ENCODE data around the gene SLC22A16. TPM values are rescaled to one million over a fixed set of nuclear protein-coding genes. Genes with fewer than 3 reads are reported as not detected.

Gene SLC22A16
- total RNA-seq, 4 donors from 2014 or later = 0.27 TPM; not detected in 3

- Histone ChIP-seq H3K27ac (no peak overlapping the region), H3K36me3 (no peaks in the 10 kb centered on the region), H3K4me1 (no peaks in the 10 kb centered on the region), H3K27me3 (no peaks in the 10 kb centered on the region), H3K9me3 (no peaks in the 10 kb centered on the region), H3K4me3 (replicated peaks in 1 of 3) (no peak overlapping the region)
- intact Hi-C loops (cut with DNase I) = no loop called here
- no peak for TF ChIP-seq POLR2A (IDR thresholded peaks at IDR 0.05)
- no peak for DNase-seq
- 91 to 95% methylated on average over 3 of the region's 3 CpGs for WGBS, 2 donors
These were observed 4.6 kb downstream of the SLC22A16 start for GRCh38 chr6:110471726-110472365.

GRCh38 chr6:110468731-110469130 lies 7.7 kb downstream of the SLC22A16 start:
- H3K36me3 ChIP-seq = no peaks in the 10 kb centered on the region
- H3K27me3 ChIP-seq = no peaks in the 10 kb centered on the region
- DNase-seq = no peak
- TF ChIP-seq, protein P1, sequence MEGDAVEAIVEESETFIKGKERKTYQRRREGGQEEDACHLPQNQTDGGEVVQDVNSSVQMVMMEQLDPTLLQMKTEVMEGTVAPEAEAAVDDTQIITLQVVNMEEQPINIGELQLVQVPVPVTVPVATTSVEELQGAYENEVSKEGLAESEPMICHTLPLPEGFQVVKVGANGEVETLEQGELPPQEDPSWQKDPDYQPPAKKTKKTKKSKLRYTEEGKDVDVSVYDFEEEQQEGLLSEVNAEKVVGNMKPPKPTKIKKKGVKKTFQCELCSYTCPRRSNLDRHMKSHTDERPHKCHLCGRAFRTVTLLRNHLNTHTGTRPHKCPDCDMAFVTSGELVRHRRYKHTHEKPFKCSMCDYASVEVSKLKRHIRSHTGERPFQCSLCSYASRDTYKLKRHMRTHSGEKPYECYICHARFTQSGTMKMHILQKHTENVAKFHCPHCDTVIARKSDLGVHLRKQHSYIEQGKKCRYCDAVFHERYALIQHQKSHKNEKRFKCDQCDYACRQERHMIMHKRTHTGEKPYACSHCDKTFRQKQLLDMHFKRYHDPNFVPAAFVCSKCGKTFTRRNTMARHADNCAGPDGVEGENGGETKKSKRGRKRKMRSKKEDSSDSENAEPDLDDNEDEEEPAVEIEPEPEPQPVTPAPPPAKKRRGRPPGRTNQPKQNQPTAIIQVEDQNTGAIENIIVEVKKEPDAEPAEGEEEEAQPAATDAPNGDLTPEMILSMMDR (IDR thresholded peaks at IDR 0.05) = no peak
- 65 to 81% methylated on average over 3 of the region's 3 CpGs for WGBS, 2 donors
- H3K4me1 ChIP-seq = no peaks in the 10 kb centered on the region
- no peaks in the 10 kb centered on the region for H3K9me3 ChIP-seq
- intact Hi-C loops (cut with DNase I) = no loop called here
- H3K4me3 ChIP-seq (replicated peaks in 1 of 3) = no peak overlapping the region
- no peak overlapping the region for H3K27ac ChIP-seq

DNA sequence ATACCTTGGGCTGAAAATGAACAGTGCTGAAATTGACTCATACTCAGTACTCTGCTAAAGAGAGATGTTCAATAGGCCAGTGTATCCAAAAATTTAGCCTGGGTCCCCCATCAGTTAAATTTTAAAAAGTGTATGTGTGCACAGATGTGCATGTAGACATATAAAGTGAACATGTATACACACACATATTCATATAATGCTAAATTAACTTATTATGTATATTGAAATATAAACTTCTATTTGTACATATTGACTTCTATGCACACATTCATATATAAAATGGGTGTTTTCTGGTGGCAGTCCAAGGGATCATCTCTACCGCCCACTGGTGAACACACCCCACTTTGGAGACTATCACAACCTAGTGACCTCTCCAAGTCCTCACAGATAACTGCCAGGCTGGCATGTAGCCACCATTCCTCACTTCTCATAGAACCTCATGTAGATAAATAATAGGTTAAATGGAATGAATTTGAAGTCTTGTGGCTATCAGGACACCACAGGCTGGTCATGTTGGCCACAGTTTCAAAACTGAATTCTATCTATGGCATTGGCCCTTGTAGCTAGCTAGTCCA lies 8.8 kb downstream of the SLC22A16 start:
- TF ChIP-seq, protein P1 (IDR thresholded peaks at IDR 0.05) = no peak
- TF ChIP-seq POLR2A (IDR thresholded peaks at IDR 0.05) = no peak
- H3K27ac ChIP-seq = no peak overlapping the region
- 87 to 90% methylated on average over 1 of the region's 1 CpG for WGBS, 2 donors
- no peaks in the 10 kb centered on the region for H3K9me3 ChIP-seq
- no peaks in the 10 kb centered on the region for H3K27me3 ChIP-seq
- DNase-seq = no peak
- intact Hi-C loops (cut with DNase I) = no loop called here
- no peaks in the 10 kb centered on the region for H3K36me3 ChIP-seq
- no peak overlapping the region for H3K4me3 ChIP-seq (replicated peaks in 1 of 3)
- no peaks in the 10 kb centered on the region for H3K4me1 ChIP-seq

DNA sequence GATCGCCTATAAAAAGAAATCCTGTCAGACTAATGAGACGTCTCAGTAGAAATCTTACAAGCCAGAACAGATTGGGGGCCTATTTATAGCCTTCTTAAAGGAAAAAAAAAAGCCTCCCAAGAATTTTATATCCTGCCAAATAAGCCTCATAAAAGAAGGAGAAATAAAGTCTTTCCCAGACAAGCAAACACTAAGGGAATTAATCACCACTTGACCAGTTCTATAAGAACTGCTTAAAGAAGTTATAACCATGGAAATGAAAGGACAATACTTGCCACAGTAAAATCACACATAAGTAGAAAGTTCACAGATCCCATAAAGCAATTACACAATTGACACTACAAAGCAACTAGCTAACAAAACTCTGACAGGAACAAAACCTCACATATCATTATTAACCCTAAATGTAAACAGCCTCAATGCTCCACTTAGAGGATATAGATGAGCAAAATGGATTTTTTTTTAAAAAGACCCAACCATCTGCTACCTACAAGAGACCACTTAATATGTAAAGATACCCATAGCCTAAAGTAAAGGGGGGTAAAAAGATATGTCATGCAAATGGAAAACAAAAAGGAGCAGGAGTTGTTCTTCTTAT lies 13.4 kb downstream of the SLC22A16 start:
- H3K4me3 ChIP-seq (replicated peaks in 1 of 3) = no peak overlapping the region
- intact Hi-C loops (cut with DNase I) = no loop called here

GRCh38 chr6:110461376-110461775 lies 15.0 kb downstream of the SLC22A16 start:
- Histone ChIP-seq H3K9me3 (no peaks in the 10 kb centered on the region), H3K36me3 (no peaks in the 10 kb centered on the region), H3K27me3 (no peaks in the 10 kb centered on the region), H3K4me3 (replicated peaks in 1 of 3) (no peak overlapping the region), H3K27ac (no peak overlapping the region), H3K4me1 (no peaks in the 10 kb centered on the region)
- DNase-seq = no peak
- TF ChIP-seq, protein P1 (IDR thresholded peaks at IDR 0.05) = no peak
- TF ChIP-seq POLR2A (IDR thresholded peaks at IDR 0.05) = no peak
- intact Hi-C loops (cut with DNase I) = no loop called here
- 89 to 100% methylated on average over 1 of the region's 1 CpG for WGBS, 2 donors

More for the DNA sequence above, 13.4 kb downstream of the SLC22A16 start:
- TF ChIP-seq, protein P1 (IDR thresholded peaks at IDR 0.05) = no peak
- no peak for TF ChIP-seq POLR2A (IDR thresholded peaks at IDR 0.05)
- 75 to 90% methylated on average over 2 of the region's 2 CpGs for WGBS, 2 donors
- H3K9me3 ChIP-seq = no peaks in the 10 kb centered on the region
- no peaks in the 10 kb centered on the region for H3K4me1 ChIP-seq
- H3K27ac ChIP-seq = no peak overlapping the region
- no peak for DNase-seq
- H3K27me3 ChIP-seq = no peaks in the 10 kb centered on the region
- no peaks in the 10 kb centered on the region for H3K36me3 ChIP-seq
